Fibroblast of pulmonary artery (primary cell): ENCODE measurements around the gene AUTS2.

ENCODE experiments used
- DNase-seq: peaks from one replicate; pipeline ENCODE4 v3.0.0-alpha.2; 2010; ENCODE audit warnings: low read depth
- H3K4me3 ChIP-seq: replicated peaks from 2 replicates; pipeline ENCODE4 v1.5.1; 2011; ENCODE audit warnings: low read depth, mild to moderate bottlenecking, control low read depth, low read length, moderate library complexity
- CTCF ChIP-seq: IDR thresholded peaks from 2 replicates; pipeline ENCODE4 v1.5.1; 2011; ENCODE audit warnings: mild to moderate bottlenecking, control low read depth, low read length, inconsistent platforms; ENCODE audit errors: missing control alignments

The AUTS2 gene

GRCh38 chr7:70352906-70353305 lies 754.6 kb downstream of the AUTS2 start:
- no peak for TF ChIP-seq CTCF
- no peak overlapping the region for H3K4me3 ChIP-seq

GRCh38 chr7:70353330-70353945 lies 755.2 kb downstream of the AUTS2 start:
- no peak for DNase-seq
- no peak for TF ChIP-seq CTCF
- H3K4me3 ChIP-seq = no peak overlapping the region

More at GRCh38 chr7:70352906-70353305, 754.6 kb downstream of the AUTS2 start:
- no peak for DNase-seq

- no peak for DNase-seq
- no peak overlapping the region for H3K4me3 ChIP-seq
- no peak for TF ChIP-seq CTCF
These were observed 755.7 kb downstream of the AUTS2 start for GRCh38 chr7:70353946-70354335.

- TF ChIP-seq CTCF = no peak
- H3K4me3 ChIP-seq = no peak overlapping the region
- no peak for DNase-seq
These were observed 756.3 kb downstream of the AUTS2 start for GRCh38 chr7:70354409-70355169.

GRCh38 chr7:70355198-70356020 lies 757.1 kb downstream of the AUTS2 start:
- no peak for TF ChIP-seq CTCF
- H3K4me3 ChIP-seq = no peak overlapping the region
- no peak for DNase-seq

- H3K4me3 ChIP-seq = no peak overlapping the region
- TF ChIP-seq CTCF = no peak
- no peak for DNase-seq
These were observed 758.0 kb downstream of the AUTS2 start for GRCh38 chr7:70356085-70356786.
